IMR-90 (cell line): ENCODE results near the gene BLTP2. TPM values are rescaled to one million over a fixed set of nuclear protein-coding genes. Genes with fewer than 3 reads are reported as not detected.

Source experiments
- ATAC-seq: fragments of 200-7000 bp; cut with Tn5 transposase; 2 replicates; pipeline ENCODE4 v1.9.1; 2020; ENCODE audit warnings: low read depth, mild to moderate bottlenecking, moderate library complexity
- BruUV-seq: library from RNA; stranded (reverse); fragments of 400-500 nt; replicated peaks from 2 replicates; lab custom pipeline; 2021; lab: Mats Ljungman, UMichigan
- CTCF ChIA-PET: fragments of 300-600 bp; formaldehyde crosslinking; extraction: SDS; loops from one replicate; lab custom pipeline; 2021; ENCODE audit warnings: antibody characterized with exemption; lab: Yijun Ruan, JAX
- POLR2A ChIA-PET: fragments of 300-600 bp; sonication (Branson Sonifier 250); formaldehyde crosslinking; loops from one replicate; lab custom pipeline; 2022; ENCODE audit warnings: antibody characterized with exemption; ENCODE audit not compliant: unreplicated experiment; lab: Charles Lee
- DNase-seq: peaks from one replicate; pipeline ENCODE4 v3.0.0; 2013
- H2AFZ ChIP-seq: replicated peaks from 2 replicates; pipeline ENCODE3; 2013; ENCODE audit warnings: low read length, mild to moderate bottlenecking; ENCODE audit not compliant: poor library complexity
- H2AK5ac ChIP-seq: 2 replicates; pipeline ENCODE4 v1.6.1; 2013; ENCODE audit warnings: low read depth, low read length, inconsistent platforms
- H2AK9ac ChIP-seq: replicated peaks from 2 replicates; pipeline ENCODE3; 2013; ENCODE audit warnings: mild to moderate bottlenecking, low read depth, low read length, moderate library complexity; ENCODE audit not compliant: poor library complexity
- H2BK120ac ChIP-seq: 2 replicates; pipeline ENCODE4 v1.6.1; 2013; ENCODE audit warnings: low read depth, low read length, inconsistent platforms
- H2BK15ac ChIP-seq: 3 replicates; pipeline ENCODE4 v1.6.1; 2013; ENCODE audit warnings: low read depth, low read length, inconsistent platforms
- H2BK20ac ChIP-seq: 2 replicates; pipeline ENCODE4 v1.6.1; 2013; ENCODE audit warnings: low read depth, mild to moderate bottlenecking, inconsistent platforms, low read length, moderate library complexity
- H2BK5ac ChIP-seq: 2 replicates; pipeline ENCODE4 v1.6.1; 2013; ENCODE audit warnings: mild to moderate bottlenecking, low read depth, low read length, inconsistent platforms; ENCODE audit not compliant: poor library complexity, severe bottlenecking
- H3K14ac ChIP-seq: replicated peaks from 2 replicates; pipeline ENCODE4 v1.6.1; 2013; ENCODE audit warnings: low read depth, low read length, inconsistent platforms
- H3K18ac ChIP-seq: 2 replicates; pipeline ENCODE4 v1.6.1; 2013; ENCODE audit warnings: low read depth, low read length, control low read depth
- H3K23ac ChIP-seq: 2 replicates; pipeline ENCODE4 v1.6.1; 2013; ENCODE audit warnings: low read depth, low read length, inconsistent platforms
- H3K27ac ChIP-seq: 2 replicates; pipeline ENCODE4 v1.5.1; 2013; ENCODE audit warnings: mild to moderate bottlenecking, control low read depth, low read length; ENCODE audit not compliant: insufficient read depth
- H3K27me3 ChIP-seq: 2 replicates; pipeline ENCODE4 v1.6.1; 2013; ENCODE audit warnings: low read length; ENCODE audit not compliant: control insufficient read depth, insufficient read depth
- H3K36me3 ChIP-seq: 2 replicates; pipeline ENCODE4 v1.6.1; 2013; ENCODE audit warnings: low read length, mixed read lengths; ENCODE audit not compliant: control insufficient read depth, insufficient read depth
- H3K4ac ChIP-seq: 2 replicates; pipeline ENCODE4 v1.6.1; 2013; ENCODE audit warnings: low read depth, low read length, inconsistent platforms
- H3K4me1 ChIP-seq: 2 replicates; pipeline ENCODE4 v1.6.1; 2013; ENCODE audit warnings: low read length, mixed read lengths; ENCODE audit not compliant: control insufficient read depth, insufficient read depth
- H3K4me2 ChIP-seq: 2 replicates; pipeline ENCODE4 v1.6.1; 2013; ENCODE audit warnings: low read depth, mild to moderate bottlenecking, control low read depth, low read length, moderate library complexity
- H3K4me3 ChIP-seq: 2 replicates; pipeline ENCODE4 v1.5.1; 2013; ENCODE audit warnings: low read depth, mild to moderate bottlenecking, control low read depth, low read length, moderate library complexity; ENCODE audit not compliant: insufficient read depth
- H3K56ac ChIP-seq: 2 replicates; pipeline ENCODE4 v1.6.1; 2013; ENCODE audit warnings: low read length, inconsistent platforms; ENCODE audit not compliant: insufficient read depth; ENCODE audit errors: extremely low read depth
- H3K79me1 ChIP-seq, 2 experiments: 2 replicates each; pipeline ENCODE4 v1.6.1; 2013; ENCODE audit warnings: low read length in 2 of 2, inconsistent platforms in 1 of 2, low read depth in 1 of 2
- H3K9ac ChIP-seq: 2 replicates; pipeline ENCODE4 v1.6.1; 2013; ENCODE audit warnings: low read depth, low read length, control low read depth
- H3K9me1 ChIP-seq: 2 replicates; pipeline ENCODE4 v1.6.1; 2013; ENCODE audit warnings: low read length, inconsistent platforms; ENCODE audit not compliant: insufficient read depth
- H3K9me3 ChIP-seq: 2 replicates; pipeline ENCODE4 v1.6.1; 2013; ENCODE audit warnings: low read length; ENCODE audit not compliant: control insufficient read depth, insufficient read depth
- H4K20me1 ChIP-seq: 2 replicates; pipeline ENCODE4 v1.6.1; 2013; ENCODE audit warnings: low read length, inconsistent platforms; ENCODE audit not compliant: insufficient read depth
- H4K5ac ChIP-seq: 2 replicates; pipeline ENCODE4 v1.6.1; 2013; ENCODE audit warnings: mild to moderate bottlenecking, low read depth, low read length, control low read depth
- H4K8ac ChIP-seq, 2 experiments: 2 replicates each; pipeline ENCODE4 v1.6.1; 2013; ENCODE audit warnings: low read depth in 2 of 2, low read length in 2 of 2, control low read depth in 1 of 2, inconsistent platforms in 1 of 2
- H4K91ac ChIP-seq: 2 replicates; pipeline ENCODE4 v1.6.1; 2013; ENCODE audit warnings: low read depth, low read length, inconsistent platforms; ENCODE audit not compliant: insufficient read depth
- CEBPB ChIP-seq: IDR thresholded peaks from 2 replicates; pipeline ENCODE4 v1.6.1; 2012; ENCODE audit warnings: low read depth, low read length, improper control_type of control experiment
- SMC3 ChIP-seq: fragments of 150-350 bp; IDR thresholded peaks from 2 replicates; pipeline ENCODE4 v1.6.1; 2016; ENCODE audit warnings: low read depth, mild to moderate bottlenecking, antibody characterized with exemption, low read length, moderate library complexity
- WGBS, 2 experiments: methylation state at CpG; one replicate each; pipeline versions ENCODE4 v1.1.5 to v1.1.7; 2013; ENCODE audit warnings: missing lambda C conversion rate in 2 of 2; ENCODE audit not compliant: insufficient read length in 1 of 2; ENCODE audit errors: extremely low coverage in 2 of 2; 5-methylcytosine and 5-hydroxymethylcytosine counted together
- dilution Hi-C: fragments of 300-500 bp; cut with HindIII; formaldehyde crosslinking; loops from one replicate; pipeline ENCODE4 v1.14.3; 2018; ENCODE audit warnings: low sequenced_read_pairs; ENCODE audit not compliant: unreplicated experiment
- in situ Hi-C: fragments of 300-500 bp; cut with MboI; formaldehyde crosslinking; loops from 3 replicates; pipeline ENCODE4 v1.14.3; 2019; ENCODE audit warnings: low sequenced_read_pairs, inconsistent platforms, mixed read lengths
- intact Hi-C: fragments of 100-400 bp; cut with micrococcal nuclease; formaldehyde crosslinking; loops from 2 replicates; pipeline ENCODE4 v1.10.0; 2022
- polyA plus RNA-seq, 3 experiments: library from polyadenylated mRNA; depleted of rRNA; stranded (reverse); fragments of >200 nt; gene quantifications; 2 replicates each; pipeline ENCODE4 v1.2.3, GENCODE V29; 2012; ENCODE audit warnings: low replicate concordance in 1 of 3
- total RNA-seq: library from RNA; depleted of rRNA; stranded (reverse); fragments of >200 nt; gene quantifications from 2 replicates; pipeline ENCODE4 v1.2.3, GENCODE V29; 2012

Gene BLTP2
- total and polyA plus RNA-seq, 2 of the 4 experiments (the other 2 are of a cell fraction) = 42.3 to 174 TPM

DNA sequence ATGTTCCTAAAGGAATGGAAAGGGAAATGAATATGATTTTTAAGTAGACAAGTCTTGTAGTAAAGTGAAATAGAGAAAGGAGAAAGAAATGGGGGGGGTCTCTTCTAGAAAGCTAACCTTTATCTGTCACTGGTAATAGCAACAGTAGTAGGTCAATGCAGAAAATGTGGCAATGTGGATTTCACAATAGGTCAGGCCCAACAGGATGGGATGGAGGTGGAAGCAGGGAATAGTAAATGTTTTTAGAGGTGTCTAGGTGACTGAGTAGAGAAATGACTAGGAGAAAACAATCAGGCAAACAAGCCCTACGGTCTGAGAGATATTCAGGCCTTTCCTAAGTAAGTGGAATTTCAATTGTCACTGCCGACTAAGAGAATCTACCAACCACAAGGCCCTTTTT, 24.9 kb downstream of the BLTP2 start:
- no peak overlapping the region for H3K14ac ChIP-seq
- H4K20me1 ChIP-seq = no peaks in the 10 kb centered on the region
- BruUV-seq = no TSS peak
- no peak for TF ChIP-seq SMC3
- peak; percentile 24; the same call in 1 of the 2 replicates for TF ChIP-seq CEBPB
- no peak overlapping the region for H3K18ac ChIP-seq
- H3K36me3 ChIP-seq = peaks cover 72% of the 10 kb centered on the region
- DNase-seq = no peak
- no peak overlapping the region for H3K4me3 ChIP-seq
- intact Hi-C loops (no loop called here), dilution Hi-C loops (no loop called here), in situ Hi-C loops (no loop called here)
- no peak overlapping the region for H2BK15ac ChIP-seq
- no peak overlapping the region for H3K4me2 ChIP-seq
- no peak overlapping the region for H2AK5ac ChIP-seq
- H3K4me1 ChIP-seq = no peaks in the 10 kb centered on the region
- no peak overlapping the region for H3K27ac ChIP-seq
- H3K23ac ChIP-seq = no peak overlapping the region
- no peak overlapping the region for H4K5ac ChIP-seq
- no peak overlapping the region for H4K8ac ChIP-seq
- H3K9me1 ChIP-seq = no peaks in the 10 kb centered on the region
- H3K79me1 ChIP-seq = peaks cover 0 to 11% of the 10 kb centered on the region in 2 experiments; a peak in 2 of 4 replicates
- POLR2A ChIA-PET = no interaction called here
- no CpG with 5 or more reads among the region's 2 CpGs for WGBS, 2 experiments
- no peak overlapping the region for H2BK20ac ChIP-seq
- H3K56ac ChIP-seq = no peak overlapping the region
- no peak overlapping the region for H2BK120ac ChIP-seq
- H3K9ac ChIP-seq = no peak overlapping the region
- H3K9me3 ChIP-seq = no peaks in the 10 kb centered on the region
- CTCF ChIA-PET = no interaction called here
- no peak overlapping the region for H3K4ac ChIP-seq
- H2BK5ac ChIP-seq = no peak overlapping the region
- no peaks in the 10 kb centered on the region for H3K27me3 ChIP-seq
- H4K91ac ChIP-seq = no peak overlapping the region
- no peak for ATAC-seq
- no peak overlapping the region for H2AK9ac ChIP-seq
- H2AFZ ChIP-seq = no peak overlapping the region
